Activated CD4-positive, alpha-beta T cell treated with anti-CD3 and anti-CD28 coated beads for 24 hours (primary cell): ENCODE measurements around the gene CLCNKA.
A peak's percentile ranks its signal among the peaks of the same experiment; 100 is the strongest.
"Not testable (repeated sequence)": the region's sequence is repeated elsewhere in the genome, so short reads cannot be mapped to it uniquely, and the experiment has no call there.

ENCODE experiments used
- DNase-seq, 2 donors: peaks; one replicate each; pipeline ENCODE4 v3.0.0-alpha.2; 2020; ENCODE audit warnings: low read depth in 2 of 2

The CLCNKA gene

GRCh38 chr1:16017461-16018303, 4.2 kb upstream of the CLCNKA start, which contains the start of gene HSPB7:
TSS of gene HSPB7 (minus strand) at chr1:16018043. CDS start at chr1:16017963, 80 bp downstream.
- DNase-seq = no peak

- no peak for DNase-seq
These were observed 3.5 kb upstream of the CLCNKA start for GRCh38 chr1:16018308-16018707.

GRCh38 chr1:16018749-16019643, 2.8 kb upstream of the CLCNKA start:
- no peak for DNase-seq

- DNase-seq = no peak
These were observed 2.1 kb upstream of the CLCNKA start for GRCh38 chr1:16019644-16020277.

- DNase-seq = no peak
These were observed 1.5 kb upstream of the CLCNKA start for GRCh38 chr1:16020325-16020724.

- not testable (repeated sequence) for DNase-seq
These were observed 958 bp upstream of the CLCNKA start for GRCh38 chr1:16020878-16021277.

GRCh38 chr1:16022393-16022792, 557 bp downstream of the CLCNKA start:
- DNase-seq = no peak

- DNase-seq = no peak
These were observed 1.3 kb downstream of the CLCNKA start for GRCh38 chr1:16023050-16023653.

GRCh38 chr1:16026302-16026701, 4.5 kb downstream of the CLCNKA start:
- not testable (repeated sequence) for DNase-seq

- peak; percentile 23 to 25 for DNase-seq
These were observed 5.1 kb downstream of the CLCNKA start for GRCh38 chr1:16026723-16027484.

- no peak for DNase-seq
These were observed 6.6 kb downstream of the CLCNKA start for GRCh38 chr1:16028237-16029002.

- DNase-seq = not testable (repeated sequence)
These were observed 7.1 kb downstream of the CLCNKA start for GRCh38 chr1:16029003-16029268.

GRCh38 chr1:16029288-16029687, 7.5 kb downstream of the CLCNKA start:
- DNase-seq = no peak

GRCh38 chr1:16031551-16031950, 9.7 kb downstream of the CLCNKA start:
- DNase-seq = no peak

GRCh38 chr1:16032388-16033102, 10.7 kb downstream of the CLCNKA start:
- peak; percentile 33 to 47 for DNase-seq

GRCh38 chr1:16033103-16033632, 11.3 kb downstream of the CLCNKA start:
- not testable (repeated sequence) for DNase-seq

GRCh38 chr1:16036461-16036860, 14.6 kb downstream of the CLCNKA start:
- not testable (repeated sequence) for DNase-seq

GRCh38 chr1:16038620-16038912, 16.7 kb downstream of the CLCNKA start:
- no peak for DNase-seq

- not testable (repeated sequence) for DNase-seq
These were observed 18.0 kb downstream of the CLCNKA start for GRCh38 chr1:16039871-16040270.

GRCh38 chr1:16041200-16041599, 19.4 kb downstream of the CLCNKA start:
- no peak for DNase-seq
